ENCODE data around the gene ELP2.
"Not testable (repeated sequence)": the region's sequence is repeated elsewhere in the genome, so short reads cannot be mapped to it uniquely, and the experiment has no call there.

Gene ELP2

GRCh38 chr18:36101943-36102342 is 27.8 kb upstream of the ELP2 start:
- Histone ChIP-seq H3K4me3 (ENCODE audit: low read depth in 1 of 2, low read length in 2 of 2) (no peak overlapping the region), H3K27me3 (ENCODE audit: control insufficient read depth in 1 of 2, insufficient read depth in 2 of 2, low read length in 2 of 2) (no peaks in the 10 kb centered on the region), H3K4me1 (ENCODE audit: insufficient read depth, low read length) (no peaks in the 10 kb centered on the region), H3K9me3 (ENCODE audit: low read length) (no peaks in the 10 kb centered on the region), H3K27ac (ENCODE audit: low read depth, low read length) (no peak overlapping the region), H3K9ac (ENCODE audit: low read length) (no peak overlapping the region), H3K36me3 (ENCODE audit: insufficient read depth, low read length) (no peaks in the 10 kb centered on the region)

- Histone ChIP-seq H3K36me3 (ENCODE audit: insufficient read depth, low read length) (no peaks in the 10 kb centered on the region), H3K4me1 (ENCODE audit: insufficient read depth, low read length) (no peaks in the 10 kb centered on the region), H3K9ac (ENCODE audit: low read length) (no peak overlapping the region), H3K4me3 (ENCODE audit: low read depth in 1 of 2, low read length in 2 of 2) (no peak overlapping the region), H3K27ac (ENCODE audit: low read depth, low read length) (no peak overlapping the region), H3K9me3 (ENCODE audit: low read length) (no peaks in the 10 kb centered on the region), H3K27me3 (ENCODE audit: control insufficient read depth in 1 of 2, insufficient read depth in 2 of 2, low read length in 2 of 2) (no peaks in the 10 kb centered on the region)
These were observed 24.9 kb upstream of the ELP2 start for GRCh38 chr18:36104749-36105148.

- no peaks in the 10 kb centered on the region for H3K27me3 ChIP-seq (ENCODE audit: control insufficient read depth in 1 of 2, insufficient read depth in 2 of 2, low read length in 2 of 2)
- no peak overlapping the region for H3K9ac ChIP-seq (ENCODE audit: low read length)
- peaks cover 14% of the 10 kb centered on the region for H3K36me3 ChIP-seq (ENCODE audit: insufficient read depth, low read length)
- no peaks in the 10 kb centered on the region for H3K9me3 ChIP-seq (ENCODE audit: low read length)
- no peaks in the 10 kb centered on the region for H3K4me1 ChIP-seq (ENCODE audit: insufficient read depth, low read length)
- no peak overlapping the region for H3K4me3 ChIP-seq (ENCODE audit: low read depth in 1 of 2, low read length in 2 of 2)
- no peak overlapping the region for H3K27ac ChIP-seq (ENCODE audit: low read depth, low read length)
These were observed 22.2 kb upstream of the ELP2 start for GRCh38 chr18:36107477-36107876.

GRCh38 chr18:36108196-36108595 is 21.5 kb upstream of the ELP2 start:
- H3K36me3 ChIP-seq (ENCODE audit: insufficient read depth, low read length): peaks cover 21% of the 10 kb centered on the region

GRCh38 chr18:36108601-36109000 is 21.1 kb upstream of the ELP2 start:
- Histone ChIP-seq H3K27me3 (ENCODE audit: control insufficient read depth in 1 of 2, insufficient read depth in 2 of 2, low read length in 2 of 2) (no peaks in the 10 kb centered on the region), H3K4me3 (ENCODE audit: low read depth in 1 of 2, low read length in 2 of 2) (no peak overlapping the region), H3K36me3 (ENCODE audit: insufficient read depth, low read length) (peaks cover 24% of the 10 kb centered on the region), H3K4me1 (ENCODE audit: insufficient read depth, low read length) (no peaks in the 10 kb centered on the region), H3K9ac (ENCODE audit: low read length) (no peak overlapping the region), H3K9me3 (ENCODE audit: low read length) (no peaks in the 10 kb centered on the region), H3K27ac (ENCODE audit: low read depth, low read length) (no peak overlapping the region)

More at GRCh38 chr18:36108196-36108595, 21.5 kb upstream of the ELP2 start:
- no peak overlapping the region for H3K4me3 ChIP-seq (ENCODE audit: low read depth in 1 of 2, low read length in 2 of 2)
- no peaks in the 10 kb centered on the region for H3K9me3 ChIP-seq (ENCODE audit: low read length)
- H3K27ac ChIP-seq (ENCODE audit: low read depth, low read length): no peak overlapping the region
- no peak overlapping the region for H3K9ac ChIP-seq (ENCODE audit: low read length)
- H3K4me1 ChIP-seq (ENCODE audit: insufficient read depth, low read length): no peaks in the 10 kb centered on the region
- no peaks in the 10 kb centered on the region for H3K27me3 ChIP-seq (ENCODE audit: control insufficient read depth in 1 of 2, insufficient read depth in 2 of 2, low read length in 2 of 2)

GRCh38 chr18:36109737-36110136 is 20.0 kb upstream of the ELP2 start:
- Histone ChIP-seq H3K27me3 (ENCODE audit: control insufficient read depth in 1 of 2, insufficient read depth in 2 of 2, low read length in 2 of 2) (no peaks in the 10 kb centered on the region), H3K36me3 (ENCODE audit: insufficient read depth, low read length) (peaks cover 33% of the 10 kb centered on the region), H3K9me3 (ENCODE audit: low read length) (no peaks in the 10 kb centered on the region), H3K27ac (ENCODE audit: low read depth, low read length) (no peak overlapping the region), H3K9ac (ENCODE audit: low read length) (no peak overlapping the region), H3K4me3 (ENCODE audit: low read depth in 1 of 2, low read length in 2 of 2) (no peak overlapping the region), H3K4me1 (ENCODE audit: insufficient read depth, low read length) (no peaks in the 10 kb centered on the region)

- Histone ChIP-seq H3K9ac (ENCODE audit: low read length) (no peak overlapping the region), H3K4me3 (ENCODE audit: low read depth in 1 of 2, low read length in 2 of 2) (no peak overlapping the region), H3K27ac (ENCODE audit: low read depth, low read length) (no peak overlapping the region), H3K4me1 (ENCODE audit: insufficient read depth, low read length) (no peaks in the 10 kb centered on the region), H3K36me3 (ENCODE audit: insufficient read depth, low read length) (peaks cover 41% of the 10 kb centered on the region), H3K9me3 (ENCODE audit: low read length) (no peaks in the 10 kb centered on the region), H3K27me3 (ENCODE audit: control insufficient read depth in 1 of 2, insufficient read depth in 2 of 2, low read length in 2 of 2) (no peaks in the 10 kb centered on the region)
These were observed 17.4 kb upstream of the ELP2 start for GRCh38 chr18:36112302-36112701.

- Histone ChIP-seq H3K9ac (ENCODE audit: low read length) (no peak overlapping the region), H3K36me3 (ENCODE audit: insufficient read depth, low read length) (peaks cover 41% of the 10 kb centered on the region), H3K27me3 (ENCODE audit: control insufficient read depth in 1 of 2, insufficient read depth in 2 of 2, low read length in 2 of 2) (no peaks in the 10 kb centered on the region)
These were observed 15.4 kb upstream of the ELP2 start for GRCh38 chr18:36114251-36114650.

GRCh38 chr18:36114738-36115137 is 15.0 kb upstream of the ELP2 start:
- no peak overlapping the region for H3K4me3 ChIP-seq (ENCODE audit: low read depth in 1 of 2, low read length in 2 of 2)
- H3K27ac ChIP-seq (ENCODE audit: low read depth, low read length): no peak overlapping the region
- H3K36me3 ChIP-seq (ENCODE audit: insufficient read depth, low read length): peaks cover 41% of the 10 kb centered on the region
- H3K9ac ChIP-seq (ENCODE audit: low read length): no peak overlapping the region
- no peaks in the 10 kb centered on the region for H3K9me3 ChIP-seq (ENCODE audit: low read length)
- H3K27me3 ChIP-seq (ENCODE audit: control insufficient read depth in 1 of 2, insufficient read depth in 2 of 2, low read length in 2 of 2): no peaks in the 10 kb centered on the region
- no peaks in the 10 kb centered on the region for H3K4me1 ChIP-seq (ENCODE audit: insufficient read depth, low read length)

More at GRCh38 chr18:36114251-36114650, 15.4 kb upstream of the ELP2 start:
- Histone ChIP-seq H3K9me3 (ENCODE audit: low read length) (no peaks in the 10 kb centered on the region), H3K27ac (ENCODE audit: low read depth, low read length) (no peak overlapping the region), H3K4me1 (ENCODE audit: insufficient read depth, low read length) (no peaks in the 10 kb centered on the region), H3K4me3 (ENCODE audit: low read depth in 1 of 2, low read length in 2 of 2) (no peak overlapping the region)

- not testable (repeated sequence) for H3K9ac ChIP-seq (ENCODE audit: low read length); H3K27ac ChIP-seq (ENCODE audit: low read depth, low read length); H3K4me3 ChIP-seq (ENCODE audit: low read depth in 1 of 2, low read length in 2 of 2); H3K4me1 ChIP-seq (ENCODE audit: insufficient read depth, low read length); H3K27me3 ChIP-seq (ENCODE audit: control insufficient read depth in 1 of 2, insufficient read depth in 2 of 2, low read length in 2 of 2); H3K9me3 ChIP-seq (ENCODE audit: low read length)
- H3K36me3 ChIP-seq (ENCODE audit: insufficient read depth, low read length): peaks cover 45% of the 10 kb centered on the region
These were observed 12.9 kb upstream of the ELP2 start for GRCh38 chr18:36116771-36117170.

GRCh38 chr18:36120297-36120696 is 9.4 kb upstream of the ELP2 start:
- Histone ChIP-seq H3K27me3 (ENCODE audit: control insufficient read depth in 1 of 2, insufficient read depth in 2 of 2, low read length in 2 of 2) (no peaks in the 10 kb centered on the region), H3K36me3 (ENCODE audit: insufficient read depth, low read length) (peaks cover 36% of the 10 kb centered on the region), H3K9ac (ENCODE audit: low read length) (no peak overlapping the region), H3K9me3 (ENCODE audit: low read length) (no peaks in the 10 kb centered on the region), H3K27ac (ENCODE audit: low read depth, low read length) (no peak overlapping the region), H3K4me3 (ENCODE audit: low read depth in 1 of 2, low read length in 2 of 2) (no peak overlapping the region), H3K4me1 (ENCODE audit: insufficient read depth, low read length) (no peaks in the 10 kb centered on the region)

- H3K36me3 ChIP-seq (ENCODE audit: insufficient read depth, low read length): peaks cover 28% of the 10 kb centered on the region
- H3K9me3 ChIP-seq (ENCODE audit: low read length): no peaks in the 10 kb centered on the region
- H3K4me3 ChIP-seq (ENCODE audit: low read depth in 1 of 2, low read length in 2 of 2): no peak overlapping the region
- no peak overlapping the region for H3K9ac ChIP-seq (ENCODE audit: low read length)
- peaks cover 5% of the 10 kb centered on the region for H3K4me1 ChIP-seq (ENCODE audit: insufficient read depth, low read length)
- no peak overlapping the region for H3K27ac ChIP-seq (ENCODE audit: low read depth, low read length)
- H3K27me3 ChIP-seq (ENCODE audit: control insufficient read depth in 1 of 2, insufficient read depth in 2 of 2, low read length in 2 of 2): no peaks in the 10 kb centered on the region
These were observed 4.9 kb upstream of the ELP2 start for GRCh38 chr18:36124841-36125240.
